ENCODE measurements around the gene PARD3.

The PARD3 gene

GRCh38 chr10:34539533-34540315, 275.4 kb downstream of the PARD3 start:
- DNase-seq (ENCODE audit: low read depth, low spot score) = no peak

- DNase-seq (ENCODE audit: low read depth, low spot score) = no peak
Observed at GRCh38 chr10:34538281-34538829, 276.7 kb downstream of the PARD3 start.

- no peak for DNase-seq (ENCODE audit: low read depth, low spot score)
Observed at GRCh38 chr10:34537629-34538231, 277.4 kb downstream of the PARD3 start.

GRCh38 chr10:34535872-34536271, 279.2 kb downstream of the PARD3 start:
- DNase-seq (ENCODE audit: low read depth, low spot score) = no peak

- no peak for DNase-seq (ENCODE audit: low read depth, low spot score)
Observed at GRCh38 chr10:34530778-34531177, 284.3 kb downstream of the PARD3 start.

- DNase-seq (ENCODE audit: low read depth, low spot score) = no peak
Observed at GRCh38 chr10:34528320-34528719, 286.8 kb downstream of the PARD3 start.

GRCh38 chr10:34526758-34527730, 288.1 kb downstream of the PARD3 start:
- no peak for DNase-seq (ENCODE audit: low read depth, low spot score)

GRCh38 chr10:34526186-34526585, 288.9 kb downstream of the PARD3 start:
- no peak for DNase-seq (ENCODE audit: low read depth, low spot score)

- DNase-seq (ENCODE audit: low read depth, low spot score) = no peak
Observed at GRCh38 chr10:34524369-34525091, 290.6 kb downstream of the PARD3 start.

- DNase-seq (ENCODE audit: low read depth, low spot score) = no peak
Observed at GRCh38 chr10:34523017-34523767, 291.9 kb downstream of the PARD3 start.

- no peak for DNase-seq (ENCODE audit: low read depth, low spot score)
Observed at GRCh38 chr10:34522546-34522945, 292.6 kb downstream of the PARD3 start.

GRCh38 chr10:34520510-34520909, 294.6 kb downstream of the PARD3 start:
- DNase-seq (ENCODE audit: low read depth, low spot score) = no peak

GRCh38 chr10:34520084-34520483, 295.0 kb downstream of the PARD3 start:
- no peak for DNase-seq (ENCODE audit: low read depth, low spot score)

GRCh38 chr10:34514290-34514689, 300.8 kb downstream of the PARD3 start:
- DNase-seq (ENCODE audit: low read depth, low spot score) = no peak

GRCh38 chr10:34513636-34514035, 301.5 kb downstream of the PARD3 start:
- DNase-seq (ENCODE audit: low read depth, low spot score) = no peak

GRCh38 chr10:34507217-34507616, 307.9 kb downstream of the PARD3 start:
- DNase-seq (ENCODE audit: low read depth, low spot score) = no peak

GRCh38 chr10:34506786-34507185, 308.3 kb downstream of the PARD3 start:
- no peak for DNase-seq (ENCODE audit: low read depth, low spot score)

GRCh38 chr10:34505338-34505737, 309.8 kb downstream of the PARD3 start:
- no peak for DNase-seq (ENCODE audit: low read depth, low spot score)

- no peak for DNase-seq (ENCODE audit: low read depth, low spot score)
Observed at GRCh38 chr10:34504534-34504933, 310.6 kb downstream of the PARD3 start.

GRCh38 chr10:34503704-34504103, 311.4 kb downstream of the PARD3 start:
- no peak for DNase-seq (ENCODE audit: low read depth, low spot score)

All from activated naive CD8-positive, alpha-beta T cell treated with anti-CD3 and anti-CD28 coated beads, Interleukin-2, amount 50 U/mL, for 16 hours (primary cell).